Neural progenitor cell (in vitro differentiated cells): Measurements from ENCODE around the gene GKN1. TPM values are rescaled to one million over a fixed set of nuclear protein-coding genes. Genes with fewer than 3 reads are reported as not detected.

Experiments
- DNase-seq: peaks from one replicate; pipeline ENCODE4 v3.0.0-alpha.2; 2016; ENCODE audit warnings: low spot score
- H2AFZ ChIP-seq: fragments of 200-600 bp; sonication (generic); replicated peaks from 2 replicates; pipeline ENCODE4 v1.6.1; 2016; ENCODE audit warnings: antibody characterized with exemption
- H3F3A ChIP-seq: fragments of 200-600 bp; sonication (generic); 2 replicates; pipeline ENCODE4 v1.6.1; 2016; ENCODE audit warnings: antibody characterized with exemption, low read depth
- H3K27ac ChIP-seq: fragments of 200-600 bp; sonication (generic); 2 replicates; pipeline ENCODE4 v1.5.1; 2016; ENCODE audit warnings: mild to moderate bottlenecking
- H3K27me3 ChIP-seq: fragments of 200-600 bp; sonication (generic); 2 replicates; pipeline ENCODE4 v1.6.1; 2016; ENCODE audit warnings: mild to moderate bottlenecking, moderate library complexity
- H3K36me3 ChIP-seq: fragments of 200-600 bp; sonication (generic); 2 replicates; pipeline ENCODE4 v1.5.1; 2016
- H3K4me1 ChIP-seq: fragments of 200-600 bp; sonication (generic); 2 replicates; pipeline ENCODE4 v1.6.1; 2016; ENCODE audit warnings: mixed run types
- H3K4me2 ChIP-seq: fragments of 200-600 bp; sonication (generic); 2 replicates; pipeline ENCODE4 v1.6.1; 2016
- H3K4me3 ChIP-seq: fragments of 200-600 bp; sonication (generic); 2 replicates; pipeline ENCODE4 v1.5.1; 2016
- H3K79me2 ChIP-seq: fragments of 200-600 bp; sonication (generic); 2 replicates; pipeline ENCODE4 v1.6.1; 2016; ENCODE audit warnings: low read depth
- H3K9ac ChIP-seq: fragments of 200-600 bp; sonication (generic); 2 replicates; pipeline ENCODE4 v1.6.1; 2016
- H3K9me3 ChIP-seq: fragments of 200-600 bp; sonication (generic); 2 replicates; pipeline ENCODE4 v1.5.1; 2016; ENCODE audit warnings: low read depth
- H4K20me1 ChIP-seq: fragments of 200-600 bp; sonication (generic); 2 replicates; pipeline ENCODE4 v1.6.1; 2016; ENCODE audit warnings: low read depth
- H3K27ac Mint-ChIP-seq: 3 replicates; pipeline ENCODE4 v1.8.0; 2021; ENCODE audit warnings: mixed read lengths
- H3K27me3 Mint-ChIP-seq: 2 replicates; pipeline ENCODE4 v1.8.0; 2022; ENCODE audit warnings: low read depth, mild to moderate bottlenecking, inconsistent platforms, moderate library complexity, mixed read lengths; ENCODE audit not compliant: insufficient read depth
- H3K36me3 Mint-ChIP-seq: 3 replicates; pipeline ENCODE4 v1.8.0; 2021; ENCODE audit warnings: mixed read lengths
- H3K4me1 Mint-ChIP-seq: 3 replicates; pipeline ENCODE4 v1.8.0; 2021; ENCODE audit warnings: mixed read lengths
- H3K4me3 Mint-ChIP-seq: 3 replicates; pipeline ENCODE4 v1.8.0; 2021; ENCODE audit warnings: mild to moderate bottlenecking, moderate library complexity, mixed read lengths
- H3K9me3 Mint-ChIP-seq: 3 replicates; pipeline ENCODE4 v1.8.0; 2020; ENCODE audit warnings: mixed read lengths
- EZH2 ChIP-seq: fragments of 200-600 bp; sonication (generic); IDR thresholded peaks from 2 replicates; pipeline ENCODE4 v1.6.1; 2017; ENCODE audit warnings: antibody characterized with exemption, mild to moderate bottlenecking, moderate library complexity
- EZH2phosphoT487 ChIP-seq: fragments of 200-600 bp; sonication (generic); IDR thresholded peaks from 2 replicates; pipeline ENCODE4 v1.6.1; 2017; ENCODE audit warnings: antibody characterized with exemption
- total RNA-seq: library from RNA; depleted of rRNA; stranded (reverse); fragments of >200 nt; gene quantifications from 2 replicates; pipeline ENCODE4 v1.2.3, GENCODE V29; 2015; ENCODE audit warnings: low replicate concordance
- TF ChIP-seq, protein P1 (sequence below): fragments of 200-600 bp; sonication (generic); IDR thresholded peaks from 2 replicates; pipeline ENCODE4 v1.5.1; 2017; ENCODE audit warnings: antibody characterized with exemption, mild to moderate bottlenecking

GKN1 gene
- total RNA-seq, 1 donor from 2014 or later = not detected

DNA sequence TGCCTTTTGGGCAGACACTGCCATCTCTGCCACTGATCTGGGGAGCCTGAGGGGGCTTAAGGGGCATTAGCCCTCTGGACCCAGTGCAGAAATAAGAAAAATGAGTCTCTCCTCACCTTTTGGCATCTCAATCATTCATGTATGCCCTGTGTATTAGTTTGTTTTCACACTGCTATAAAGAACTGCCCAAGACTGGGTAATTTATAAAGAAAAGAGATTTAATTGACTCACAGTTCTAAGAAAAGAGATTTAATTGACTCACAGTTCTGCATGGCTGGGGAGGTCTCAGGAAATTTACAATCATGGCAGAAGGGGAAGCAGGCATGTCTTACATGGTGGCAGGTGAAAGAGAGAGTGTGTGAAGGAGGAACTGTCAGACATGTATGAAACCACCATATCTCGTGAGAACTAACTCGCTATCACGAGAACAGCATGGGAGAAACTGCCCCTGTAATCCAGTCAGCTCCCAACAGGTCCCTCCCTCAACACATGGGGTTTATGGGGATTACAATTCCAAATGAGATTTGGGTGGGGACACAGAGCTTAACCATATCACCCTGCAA, 43.2 kb upstream of the GKN1 start:
- no peaks in the 10 kb centered on the region for H3K36me3 ChIP-seq
- H3K4me2 ChIP-seq = no peak overlapping the region
- no peaks in the 10 kb centered on the region for H3K27me3 ChIP-seq
- TF ChIP-seq EZH2 (no peak), EZH2phosphoT487 (no peak)
- TF ChIP-seq, protein P1, sequence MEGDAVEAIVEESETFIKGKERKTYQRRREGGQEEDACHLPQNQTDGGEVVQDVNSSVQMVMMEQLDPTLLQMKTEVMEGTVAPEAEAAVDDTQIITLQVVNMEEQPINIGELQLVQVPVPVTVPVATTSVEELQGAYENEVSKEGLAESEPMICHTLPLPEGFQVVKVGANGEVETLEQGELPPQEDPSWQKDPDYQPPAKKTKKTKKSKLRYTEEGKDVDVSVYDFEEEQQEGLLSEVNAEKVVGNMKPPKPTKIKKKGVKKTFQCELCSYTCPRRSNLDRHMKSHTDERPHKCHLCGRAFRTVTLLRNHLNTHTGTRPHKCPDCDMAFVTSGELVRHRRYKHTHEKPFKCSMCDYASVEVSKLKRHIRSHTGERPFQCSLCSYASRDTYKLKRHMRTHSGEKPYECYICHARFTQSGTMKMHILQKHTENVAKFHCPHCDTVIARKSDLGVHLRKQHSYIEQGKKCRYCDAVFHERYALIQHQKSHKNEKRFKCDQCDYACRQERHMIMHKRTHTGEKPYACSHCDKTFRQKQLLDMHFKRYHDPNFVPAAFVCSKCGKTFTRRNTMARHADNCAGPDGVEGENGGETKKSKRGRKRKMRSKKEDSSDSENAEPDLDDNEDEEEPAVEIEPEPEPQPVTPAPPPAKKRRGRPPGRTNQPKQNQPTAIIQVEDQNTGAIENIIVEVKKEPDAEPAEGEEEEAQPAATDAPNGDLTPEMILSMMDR = no peak
- no peak overlapping the region for H3K27ac Mint-ChIP-seq
- H3K4me3 ChIP-seq = no peak overlapping the region
- H3F3A ChIP-seq = no peaks in the 10 kb centered on the region
- H3K36me3 Mint-ChIP-seq = no peaks in the 10 kb centered on the region
- no peak for DNase-seq
- no peaks in the 10 kb centered on the region for H4K20me1 ChIP-seq
- no peak overlapping the region for H2AFZ ChIP-seq
- peak overlapping the region; percentile 17 for H3K4me3 Mint-ChIP-seq
- no peaks in the 10 kb centered on the region for H3K9me3 ChIP-seq
- peaks cover 3% of the 10 kb centered on the region for H3K4me1 Mint-ChIP-seq
- H3K79me2 ChIP-seq = no peaks in the 10 kb centered on the region
- no peaks in the 10 kb centered on the region for H3K9me3 Mint-ChIP-seq
- H3K27me3 Mint-ChIP-seq = no peaks in the 10 kb centered on the region
- H3K9ac ChIP-seq = no peak overlapping the region
- no peak overlapping the region for H3K27ac ChIP-seq
- no peaks in the 10 kb centered on the region for H3K4me1 ChIP-seq

DNA sequence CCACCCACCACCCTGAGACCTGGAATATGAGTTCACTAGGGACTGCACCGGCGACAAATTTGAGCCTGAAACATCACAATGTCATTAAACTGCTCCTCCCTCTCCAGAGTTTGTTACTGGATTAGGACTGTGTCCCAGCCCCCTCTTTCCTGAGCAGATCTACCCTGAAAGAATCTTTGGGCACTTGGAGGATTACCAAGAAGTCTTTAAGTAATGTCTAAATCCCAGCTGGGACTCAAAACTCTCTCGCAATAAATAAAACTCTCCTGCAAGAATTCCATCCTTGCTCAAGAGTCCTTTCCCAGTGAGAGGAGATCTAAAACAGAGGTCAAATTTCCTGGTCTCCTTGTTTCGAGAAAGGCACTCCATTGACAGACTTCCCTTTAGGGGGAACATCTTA, 42.6 kb upstream of the GKN1 start:
- H3K4me3 ChIP-seq = no peak overlapping the region
- H3K79me2 ChIP-seq = no peaks in the 10 kb centered on the region
- peak overlapping the region; percentile 13 for H2AFZ ChIP-seq
- no peak overlapping the region for H3K4me2 ChIP-seq
- no peaks in the 10 kb centered on the region for H3K9me3 ChIP-seq
- H3K4me1 ChIP-seq = no peaks in the 10 kb centered on the region
- DNase-seq = no peak
- no peaks in the 10 kb centered on the region for H4K20me1 ChIP-seq
- Mint-ChIP-seq H3K27me3 (no peaks in the 10 kb centered on the region), H3K27ac (no peak overlapping the region), H3K36me3 (no peaks in the 10 kb centered on the region), H3K4me3 (no peak overlapping the region), H3K9me3 (no peaks in the 10 kb centered on the region), H3K4me1 (peaks cover 3% of the 10 kb centered on the region)
- no peaks in the 10 kb centered on the region for H3K36me3 ChIP-seq
- H3K27ac ChIP-seq = no peak overlapping the region
- H3F3A ChIP-seq = no peaks in the 10 kb centered on the region
- TF ChIP-seq, protein P1 = no peak
- TF ChIP-seq EZH2phosphoT487 (no peak), EZH2 (no peak)
- H3K9ac ChIP-seq = no peak overlapping the region
- no peaks in the 10 kb centered on the region for H3K27me3 ChIP-seq

DNA sequence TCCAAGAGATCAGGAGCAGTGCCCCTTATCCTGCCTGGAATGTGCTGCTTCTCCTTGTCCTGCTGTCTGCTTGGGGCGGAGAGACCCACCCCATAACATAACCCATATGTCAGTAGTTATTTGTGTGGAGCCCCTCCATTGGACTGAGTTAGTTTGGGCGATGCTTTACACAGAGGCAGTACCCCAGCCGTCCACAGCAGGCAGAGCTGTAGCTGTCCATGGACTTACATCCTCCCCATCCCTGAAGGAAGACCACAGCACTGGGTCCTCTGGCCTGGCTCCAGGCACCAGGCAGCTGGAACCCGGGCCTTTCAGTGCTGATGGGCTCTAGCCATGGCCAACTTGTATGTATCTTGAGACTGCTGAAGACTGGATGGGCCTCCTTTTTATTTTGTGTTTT, 42.0 kb upstream of the GKN1 start:
- no peak overlapping the region for H3K4me2 ChIP-seq
- H3K9me3 Mint-ChIP-seq = no peaks in the 10 kb centered on the region
- H3K9ac ChIP-seq = no peak overlapping the region
- H3K79me2 ChIP-seq = no peaks in the 10 kb centered on the region
- no peak overlapping the region for H3K4me3 Mint-ChIP-seq
- H2AFZ ChIP-seq = no peak overlapping the region
- H3K27me3 ChIP-seq = no peaks in the 10 kb centered on the region
- peaks cover 3% of the 10 kb centered on the region for H3K4me1 Mint-ChIP-seq
- no peaks in the 10 kb centered on the region for H3K4me1 ChIP-seq
- no peaks in the 10 kb centered on the region for H3K36me3 ChIP-seq
- H3K27ac Mint-ChIP-seq = no peak overlapping the region
- no peaks in the 10 kb centered on the region for H3F3A ChIP-seq
- H3K4me3 ChIP-seq = no peak overlapping the region
- no peaks in the 10 kb centered on the region for H3K9me3 ChIP-seq
- no peaks in the 10 kb centered on the region for H4K20me1 ChIP-seq
- H3K36me3 Mint-ChIP-seq = no peaks in the 10 kb centered on the region
- no peaks in the 10 kb centered on the region for H3K27me3 Mint-ChIP-seq
- H3K27ac ChIP-seq = no peak overlapping the region
- no peak for DNase-seq
- TF ChIP-seq EZH2phosphoT487 = no peak
- TF ChIP-seq EZH2 = no peak
- TF ChIP-seq, protein P1 = no peak
